GM19023 (cell line): Measurements from ENCODE around the gene TGM1.

Source experiments
- ATAC-seq: cut with Tn5 transposase; IDR thresholded peaks from one replicate; pipeline ENCODE4 v1.9.1; 2021; ENCODE audit warnings: mild to moderate bottlenecking, moderate library complexity; ENCODE audit not compliant: unreplicated experiment

Gene TGM1

GRCh38 chr14:24292118-24292807, 29.3 kb upstream of the TGM1 start:
- no peak for ATAC-seq

GRCh38 chr14:24291446-24292117, 28.6 kb upstream of the TGM1 start:
- ATAC-seq: no peak

GRCh38 chr14:24290746-24291145, 27.8 kb upstream of the TGM1 start:
- ATAC-seq: no peak

GRCh38 chr14:24289649-24290280, 26.8 kb upstream of the TGM1 start:
- no peak for ATAC-seq

- no peak for ATAC-seq
Observed at GRCh38 chr14:24286996-24287395, 24.0 kb upstream of the TGM1 start.

GRCh38 chr14:24285351-24285750, 22.4 kb upstream of the TGM1 start:
- no peak for ATAC-seq

GRCh38 chr14:24284501-24285035, 21.6 kb upstream of the TGM1 start:
- ATAC-seq: no peak

GRCh38 chr14:24283796-24284460, 21.0 kb upstream of the TGM1 start:
- no peak for ATAC-seq

- ATAC-seq: no peak
Observed at GRCh38 chr14:24282736-24283135, 19.8 kb upstream of the TGM1 start.

GRCh38 chr14:24281636-24282035, 18.7 kb upstream of the TGM1 start:
- no peak for ATAC-seq

- ATAC-seq: no peak
Observed at GRCh38 chr14:24280797-24281460, 18.0 kb upstream of the TGM1 start.

- ATAC-seq: no peak
Observed at GRCh38 chr14:24279301-24280186, 16.6 kb upstream of the TGM1 start.

GRCh38 chr14:24278424-24278823, 15.4 kb upstream of the TGM1 start:
- no peak for ATAC-seq

- ATAC-seq: no peak
Observed at GRCh38 chr14:24277606-24278321, 14.8 kb upstream of the TGM1 start.

- ATAC-seq: no peak
Observed at GRCh38 chr14:24277071-24277470, 14.1 kb upstream of the TGM1 start.

- peak; percentile 29 for ATAC-seq
Observed at GRCh38 chr14:24274101-24274543, 11.1 kb upstream of the TGM1 start.

- ATAC-seq: no peak
Observed at GRCh38 chr14:24273422-24273998, 10.5 kb upstream of the TGM1 start.

- ATAC-seq: no peak
Observed at GRCh38 chr14:24272467-24272866, 9.5 kb upstream of the TGM1 start.

- ATAC-seq: no peak
Observed at GRCh38 chr14:24271834-24272263, 8.9 kb upstream of the TGM1 start.
